H1 (cell line): Measurements from ENCODE around the gene FSTL4.

Experiments used
- POLR2AphosphoS5 ChIP-seq: IDR thresholded peaks from 2 replicates; pipeline ENCODE4 v1.6.1; 2011; ENCODE audit warnings: low read depth, low read length
- TF ChIP-seq, protein P1 (sequence below), 3 experiments: IDR thresholded peaks; 1 replicate in 2 of 3; 2 replicates in 1 of 3; pipeline versions ENCODE4 v1.5.1 to v1.6.1; 2011; ENCODE audit warnings: low read length in 3 of 3, mild to moderate bottlenecking in 3 of 3, inconsistent platforms in 2 of 3, low read depth in 1 of 3, moderate library complexity in 1 of 3; ENCODE audit not compliant: insufficient read depth in 1 of 3; ENCODE audit errors: control extremely low read depth in 1 of 3

GRCh38 chr5:133192716-133193115 lies 419.6 kb downstream of the FSTL4 start:
- TF ChIP-seq POLR2AphosphoS5: no peak
- TF ChIP-seq, protein P1, sequence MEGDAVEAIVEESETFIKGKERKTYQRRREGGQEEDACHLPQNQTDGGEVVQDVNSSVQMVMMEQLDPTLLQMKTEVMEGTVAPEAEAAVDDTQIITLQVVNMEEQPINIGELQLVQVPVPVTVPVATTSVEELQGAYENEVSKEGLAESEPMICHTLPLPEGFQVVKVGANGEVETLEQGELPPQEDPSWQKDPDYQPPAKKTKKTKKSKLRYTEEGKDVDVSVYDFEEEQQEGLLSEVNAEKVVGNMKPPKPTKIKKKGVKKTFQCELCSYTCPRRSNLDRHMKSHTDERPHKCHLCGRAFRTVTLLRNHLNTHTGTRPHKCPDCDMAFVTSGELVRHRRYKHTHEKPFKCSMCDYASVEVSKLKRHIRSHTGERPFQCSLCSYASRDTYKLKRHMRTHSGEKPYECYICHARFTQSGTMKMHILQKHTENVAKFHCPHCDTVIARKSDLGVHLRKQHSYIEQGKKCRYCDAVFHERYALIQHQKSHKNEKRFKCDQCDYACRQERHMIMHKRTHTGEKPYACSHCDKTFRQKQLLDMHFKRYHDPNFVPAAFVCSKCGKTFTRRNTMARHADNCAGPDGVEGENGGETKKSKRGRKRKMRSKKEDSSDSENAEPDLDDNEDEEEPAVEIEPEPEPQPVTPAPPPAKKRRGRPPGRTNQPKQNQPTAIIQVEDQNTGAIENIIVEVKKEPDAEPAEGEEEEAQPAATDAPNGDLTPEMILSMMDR (IDR thresholded peaks at IDR 0.05; ENCODE audit: control extremely low read depth in 1 of 3, insufficient read depth in 1 of 3, low read depth in 1 of 3, low read length in 3 of 3): no peak
